ENCODE results near the gene PLD3.

Gene PLD3, protein sequence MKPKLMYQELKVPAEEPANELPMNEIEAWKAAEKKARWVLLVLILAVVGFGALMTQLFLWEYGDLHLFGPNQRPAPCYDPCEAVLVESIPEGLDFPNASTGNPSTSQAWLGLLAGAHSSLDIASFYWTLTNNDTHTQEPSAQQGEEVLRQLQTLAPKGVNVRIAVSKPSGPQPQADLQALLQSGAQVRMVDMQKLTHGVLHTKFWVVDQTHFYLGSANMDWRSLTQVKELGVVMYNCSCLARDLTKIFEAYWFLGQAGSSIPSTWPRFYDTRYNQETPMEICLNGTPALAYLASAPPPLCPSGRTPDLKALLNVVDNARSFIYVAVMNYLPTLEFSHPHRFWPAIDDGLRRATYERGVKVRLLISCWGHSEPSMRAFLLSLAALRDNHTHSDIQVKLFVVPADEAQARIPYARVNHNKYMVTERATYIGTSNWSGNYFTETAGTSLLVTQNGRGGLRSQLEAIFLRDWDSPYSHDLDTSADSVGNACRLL

DNA sequence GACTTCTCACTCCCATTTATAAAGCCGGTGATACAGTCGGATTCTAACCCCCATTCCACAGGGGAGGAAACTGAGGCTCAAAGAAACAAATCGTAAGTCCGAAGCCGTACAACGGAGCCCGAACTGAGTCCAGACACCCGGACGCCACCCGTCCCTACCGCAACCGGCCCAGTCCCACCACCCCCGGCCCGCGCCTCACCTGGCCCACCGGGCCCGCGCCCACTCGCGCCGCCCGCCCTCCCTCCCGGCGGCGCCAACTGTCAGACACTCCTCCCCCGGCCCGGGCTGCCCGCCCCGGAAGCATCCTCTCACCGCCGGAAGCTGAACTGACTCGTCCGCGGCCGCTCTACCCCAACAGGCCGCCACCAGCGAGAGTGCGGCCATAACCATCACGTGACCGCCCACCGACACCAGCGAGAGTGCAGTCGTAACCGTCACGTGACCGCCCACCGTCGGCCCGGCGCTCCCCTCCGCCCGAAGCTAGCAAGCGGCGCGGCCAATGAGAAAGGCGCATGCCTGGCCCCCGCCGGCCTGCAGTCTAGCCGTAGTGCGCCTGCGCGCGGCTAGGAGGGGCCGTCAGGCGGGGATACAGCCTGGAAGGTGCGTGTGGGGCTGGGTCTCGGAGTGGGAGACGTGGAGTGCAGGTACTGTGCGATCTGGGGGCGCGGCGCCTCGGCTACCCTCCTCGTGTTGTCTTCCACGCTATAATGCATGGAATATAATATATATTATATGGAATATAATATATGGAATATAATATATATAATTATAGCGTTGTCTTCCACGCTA is at the start of gene PLD3, which contains the start of gene C19orf47:
TSS of gene PLD3 (plus strand) at position 571 of the 789 bp plus-strand sequence. CDS start 17,789 bp downstream, outside the sequence.
TSS of gene C19orf47 (minus strand) at position 273 of the 789 bp plus-strand sequence. CDS start 6,540 bp downstream, outside the sequence.
- peak; percentile 97 to 99 for DNase-seq (ENCODE audit: low read depth in 2 of 2)

DNA sequence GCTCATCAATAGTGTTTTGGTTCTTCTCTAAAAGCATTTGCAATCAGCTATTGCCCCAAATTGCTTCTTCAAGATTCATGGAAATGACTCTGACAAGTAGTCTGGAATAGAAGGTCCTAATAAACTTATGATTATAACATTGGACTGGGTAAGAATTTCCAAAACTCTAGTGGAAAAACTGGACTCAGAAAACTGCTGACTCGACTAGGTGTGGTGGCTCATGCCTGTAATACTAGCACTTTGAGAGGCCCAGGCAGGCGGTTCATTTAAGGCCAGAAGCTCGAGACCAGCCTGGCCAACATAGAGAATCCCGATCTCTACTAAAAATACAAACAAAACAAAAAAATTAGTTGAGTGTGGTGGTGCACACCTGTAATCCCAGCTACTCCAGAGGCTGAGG is 47.8 kb upstream of the PLD3 start:
- DNase-seq (ENCODE audit: low read depth in 2 of 2), result no peak

DNA sequence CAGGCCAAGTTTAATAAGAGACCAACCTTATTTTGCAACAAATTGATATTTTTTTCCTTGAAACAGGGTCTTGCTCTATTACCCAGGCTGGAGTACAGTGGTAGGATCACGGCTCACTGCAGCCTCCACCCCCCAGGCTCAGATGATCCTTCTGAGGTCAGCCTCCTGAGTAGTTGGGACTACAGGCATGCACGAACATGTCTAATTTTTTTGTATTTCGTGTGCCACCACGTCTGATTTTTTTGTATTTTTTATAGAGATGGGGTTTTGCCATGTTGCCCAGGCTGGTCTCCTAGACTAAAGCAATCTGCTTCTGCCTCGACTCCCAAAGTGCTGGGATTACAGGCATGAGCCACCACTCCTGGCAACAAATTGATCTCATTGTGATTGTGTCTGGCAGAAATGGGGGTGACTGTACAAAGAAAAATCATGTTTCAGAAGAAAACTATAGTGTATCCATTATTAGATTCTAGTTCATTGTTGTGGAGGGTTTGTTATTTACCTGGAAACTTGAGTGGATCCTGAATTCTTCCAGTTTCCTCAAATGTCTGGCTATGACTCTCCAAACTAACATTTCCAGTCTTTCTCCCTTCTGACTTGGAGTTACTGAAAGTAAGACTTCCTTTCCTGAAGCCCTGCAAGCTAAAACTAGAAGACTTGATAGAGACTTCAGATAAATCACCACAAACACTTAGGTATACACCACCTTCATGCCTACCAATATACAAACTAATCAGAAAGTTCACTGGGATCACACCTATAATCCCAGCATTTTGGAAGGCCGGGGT is 46.1 kb upstream of the PLD3 start:
- no peak for DNase-seq (ENCODE audit: low read depth in 2 of 2)

DNA sequence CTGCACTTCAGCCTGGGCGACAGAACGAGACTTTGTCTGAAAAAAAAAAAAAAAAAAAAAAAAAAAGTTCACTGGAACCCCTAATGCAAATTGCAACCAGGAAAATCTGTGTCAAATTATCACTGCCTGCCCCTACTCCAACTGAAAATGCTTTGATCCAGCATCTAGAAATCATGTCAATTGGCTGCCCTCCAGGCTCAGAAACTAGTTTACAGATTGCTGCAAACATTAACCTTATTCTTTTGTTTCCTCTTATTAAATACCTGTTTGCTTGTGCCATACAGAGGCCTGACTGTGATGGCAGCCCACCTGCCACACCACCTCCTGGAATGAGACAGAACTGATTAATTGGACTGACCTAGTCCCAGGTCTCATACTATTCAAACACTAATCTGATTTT is 44.7 kb upstream of the PLD3 start:
- no peak for DNase-seq (ENCODE audit: low read depth in 2 of 2)

DNA sequence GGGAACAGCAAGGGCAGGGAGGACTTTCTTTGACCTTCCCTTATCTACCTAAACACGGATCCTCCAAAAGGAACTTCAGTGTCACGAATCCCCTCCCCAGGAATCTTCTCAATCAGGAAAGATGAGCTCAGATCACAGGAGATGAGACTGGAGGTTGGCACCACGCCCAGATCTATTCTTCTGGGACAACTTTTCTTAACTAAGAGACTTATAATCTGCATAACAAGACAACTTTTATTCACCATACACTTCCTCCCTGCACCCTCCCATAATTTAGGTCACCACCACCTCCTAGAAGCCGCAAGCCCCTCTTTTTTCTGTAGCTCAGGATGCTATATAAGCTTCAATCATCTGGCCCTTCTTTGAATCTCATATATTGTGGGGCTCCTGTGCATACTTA is 44.2 kb upstream of the PLD3 start:
- DNase-seq (ENCODE audit: low read depth in 2 of 2), result no peak

DNA sequence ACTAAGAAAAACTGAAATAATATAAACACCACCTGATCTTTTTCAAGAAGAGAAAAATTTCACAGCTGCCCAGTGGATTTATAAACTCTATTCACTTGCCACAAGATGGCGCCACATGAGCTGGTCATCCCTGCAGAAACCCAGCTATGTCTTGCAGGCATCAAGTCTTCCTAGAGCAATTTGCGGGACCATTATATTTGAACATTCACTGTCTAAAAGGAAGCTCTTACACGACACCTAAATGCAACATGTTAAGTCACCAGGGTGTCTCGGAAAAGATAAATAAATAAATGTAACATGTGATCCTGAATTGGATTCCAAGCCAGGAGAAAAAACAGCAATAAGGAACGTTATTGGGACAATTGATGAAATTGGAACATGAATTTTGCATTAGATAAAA is 43.1 kb upstream of the PLD3 start:
- DNase-seq (ENCODE audit: low read depth in 2 of 2), result peak; percentile 69 to 70

DNA sequence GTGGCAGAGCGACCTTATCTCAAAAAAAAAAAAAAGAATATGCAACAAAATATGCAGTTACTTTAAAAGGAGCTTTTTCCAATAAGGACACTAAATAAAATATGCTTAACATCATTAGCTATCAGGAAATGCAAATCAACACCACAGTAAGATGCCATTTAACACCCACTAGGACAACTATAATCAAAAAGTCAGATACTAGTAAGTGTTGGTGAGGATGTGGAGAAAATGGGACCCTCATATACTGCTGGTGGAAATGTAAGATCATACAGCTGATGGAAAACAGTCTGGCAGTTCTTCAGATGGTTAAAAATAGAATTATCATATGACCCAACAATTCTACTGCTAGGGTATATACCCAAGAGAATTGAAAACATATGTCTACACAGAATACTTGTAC is 38.8 kb upstream of the PLD3 start:
- DNase-seq (ENCODE audit: low read depth in 2 of 2), result no peak

DNA sequence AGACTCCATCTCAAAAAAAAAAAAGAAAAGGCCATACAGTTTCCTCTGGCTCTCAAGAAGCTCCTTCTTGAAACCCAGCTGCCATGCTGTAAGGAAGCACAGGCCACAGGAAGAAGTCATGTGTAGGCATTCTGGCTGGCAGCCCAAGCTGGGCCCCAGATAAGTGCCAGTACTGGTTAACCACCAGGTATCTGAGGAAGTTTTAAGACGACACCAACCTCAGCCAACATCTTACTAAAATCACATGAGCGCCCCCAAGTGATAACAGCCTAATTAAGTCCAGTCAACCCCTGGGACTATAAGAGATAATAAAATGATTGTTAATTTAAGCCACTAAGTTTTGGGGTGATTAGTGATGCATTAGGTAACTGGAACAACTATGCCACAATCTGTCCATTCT is 36.0 kb upstream of the PLD3 start:
- DNase-seq (ENCODE audit: low read depth in 2 of 2), result no peak

DNA sequence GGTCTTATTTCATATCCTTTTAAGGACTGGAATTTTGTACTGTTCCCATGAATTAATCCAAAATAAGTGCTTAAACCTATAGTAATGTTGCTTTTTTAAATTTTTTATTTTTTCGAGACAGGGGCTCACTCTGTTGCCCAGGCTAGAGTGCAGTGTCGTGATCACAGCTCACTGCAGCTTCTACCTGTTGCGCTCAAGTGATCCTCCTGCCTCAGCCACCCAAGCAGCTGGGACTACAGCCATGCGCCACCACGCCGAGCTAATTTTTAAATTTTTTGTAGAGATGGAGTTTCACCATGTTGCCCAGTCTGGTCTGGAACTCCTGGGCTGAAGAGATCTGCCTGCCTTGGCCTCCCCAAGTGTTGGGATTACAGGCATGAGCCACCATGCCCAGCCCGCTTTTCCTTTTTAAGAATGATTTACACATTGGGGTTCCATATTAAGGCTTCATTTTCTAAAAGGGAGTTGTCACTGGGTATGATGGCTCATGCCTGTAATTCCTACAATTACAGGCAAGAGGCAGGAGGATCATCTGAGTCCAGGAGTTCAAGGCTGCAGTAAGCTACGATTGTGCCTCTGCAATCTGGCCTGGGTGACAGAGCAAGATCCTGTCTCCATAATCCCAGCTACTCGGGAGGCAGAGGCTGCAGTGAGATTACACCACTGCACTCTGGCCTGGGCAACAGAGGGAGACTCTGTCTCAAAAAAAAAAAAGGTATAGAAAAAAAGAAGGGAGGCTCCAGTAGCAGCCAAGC is 35.1 kb upstream of the PLD3 start:
- no peak for DNase-seq (ENCODE audit: low read depth in 2 of 2)

DNA sequence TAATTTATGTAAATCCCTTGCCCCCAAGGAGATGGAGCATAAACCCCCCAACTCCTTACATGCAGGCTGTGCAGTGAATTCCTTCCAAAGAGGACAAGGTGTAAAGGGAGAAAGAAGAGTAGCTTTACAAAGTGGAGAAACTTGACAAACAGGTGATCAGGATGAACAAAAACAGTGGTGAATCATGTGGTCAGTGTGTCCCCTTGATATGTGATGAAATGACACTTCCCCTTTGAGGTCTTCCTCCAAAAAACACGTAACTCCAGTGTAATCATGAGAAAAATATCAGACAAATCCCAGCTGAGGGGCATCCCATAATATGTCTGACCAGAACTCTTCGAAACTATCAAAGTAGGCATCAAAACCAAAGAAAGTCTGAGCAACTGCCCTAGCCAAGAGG is 33.8 kb upstream of the PLD3 start:
- no peak for DNase-seq (ENCODE audit: low read depth in 2 of 2)

DNA sequence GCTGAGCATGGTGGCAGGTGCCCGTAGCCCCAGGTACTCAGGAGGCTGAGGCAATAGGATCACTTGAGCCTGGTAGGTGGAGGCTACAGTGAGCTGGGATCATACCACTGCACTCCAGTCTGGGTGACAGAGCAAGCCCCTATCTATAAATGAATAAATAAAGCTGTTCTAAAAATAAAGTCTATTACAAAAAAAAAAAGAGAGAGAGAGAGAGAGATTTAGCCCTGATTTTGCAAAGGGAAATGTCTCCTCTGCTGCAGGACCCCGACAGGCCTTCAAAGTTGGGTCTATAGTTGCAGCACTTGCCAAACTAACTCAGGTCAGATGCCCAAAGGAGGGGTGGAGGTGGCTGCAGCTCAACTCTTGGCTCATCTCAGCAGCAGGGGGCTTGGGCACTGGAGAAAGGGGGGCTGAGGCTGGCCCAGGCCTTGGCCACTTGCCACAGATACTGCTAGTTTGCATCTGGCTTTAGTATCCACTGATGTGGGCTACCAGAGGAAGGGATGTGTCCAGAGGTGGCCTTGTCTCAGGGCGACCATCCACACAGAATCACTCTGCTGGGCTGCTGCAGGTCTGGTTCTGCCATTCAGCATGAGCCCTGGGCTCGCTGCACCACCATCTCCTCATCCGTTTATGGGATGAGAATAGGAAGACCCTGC is 32.6 kb upstream of the PLD3 start:
- DNase-seq (ENCODE audit: low read depth in 2 of 2), result no peak

DNA sequence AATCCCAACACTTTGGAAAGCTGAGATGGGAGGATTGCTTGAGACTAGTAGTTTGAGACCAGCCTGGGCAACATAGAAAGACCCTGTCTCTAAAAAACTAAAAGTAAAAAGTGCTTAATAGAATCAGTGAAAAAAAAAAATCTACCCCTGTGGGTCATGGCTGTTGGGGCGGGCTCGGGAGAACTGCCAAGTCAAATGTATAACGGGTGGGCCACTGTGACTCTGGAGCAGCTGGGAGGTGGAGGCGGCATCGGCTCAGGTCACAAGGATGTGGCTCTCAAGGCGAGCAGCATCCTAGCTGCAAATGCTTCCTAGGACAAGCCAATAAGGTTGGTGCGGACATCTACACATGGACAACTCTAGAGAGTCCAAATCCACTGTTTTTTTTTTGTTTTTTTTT is 31.2 kb upstream of the PLD3 start:
- DNase-seq (ENCODE audit: low read depth in 2 of 2), result no peak

DNA sequence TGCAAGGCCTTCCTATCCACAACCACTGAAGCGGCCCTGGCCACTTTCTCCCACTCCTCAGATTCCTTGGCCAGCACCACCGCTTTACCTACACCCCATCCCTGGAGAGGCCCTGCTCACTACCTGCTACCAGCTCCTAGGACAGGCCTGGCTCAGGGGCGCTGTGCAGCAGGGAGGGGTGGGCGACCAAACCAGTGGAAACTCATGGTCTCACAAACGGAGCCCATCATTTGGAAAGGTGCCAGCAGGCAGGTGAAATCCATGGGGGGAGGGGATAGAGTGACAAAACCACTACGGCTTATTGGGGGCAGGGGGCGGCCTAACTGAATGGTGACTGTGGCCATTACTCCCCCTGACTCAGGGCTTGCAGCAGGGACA is 27.9 kb upstream of the PLD3 start:
- DNase-seq (ENCODE audit: low read depth in 2 of 2), result no peak

DNA sequence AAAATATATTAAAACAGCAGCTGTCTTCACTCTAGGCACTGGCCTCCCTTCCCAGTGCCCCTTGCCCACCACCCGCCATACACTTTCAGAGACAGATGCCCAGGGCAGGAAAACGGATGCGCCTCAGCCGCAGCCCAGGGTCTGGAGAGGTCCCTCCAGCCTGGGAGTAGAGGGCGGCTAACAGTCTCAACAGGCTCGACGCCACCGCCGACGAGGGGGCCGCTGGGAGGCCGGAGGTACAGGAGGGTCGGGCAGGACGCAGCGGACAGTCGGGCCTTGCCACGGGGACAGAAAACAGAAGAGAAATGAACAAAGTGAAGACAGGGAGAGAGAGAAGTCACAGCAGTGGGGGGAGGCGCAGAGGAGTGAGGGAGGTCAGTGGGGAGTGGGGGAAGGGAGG is 27.4 kb upstream of the PLD3 start:
- DNase-seq (ENCODE audit: low read depth in 2 of 2), result no peak

DNA sequence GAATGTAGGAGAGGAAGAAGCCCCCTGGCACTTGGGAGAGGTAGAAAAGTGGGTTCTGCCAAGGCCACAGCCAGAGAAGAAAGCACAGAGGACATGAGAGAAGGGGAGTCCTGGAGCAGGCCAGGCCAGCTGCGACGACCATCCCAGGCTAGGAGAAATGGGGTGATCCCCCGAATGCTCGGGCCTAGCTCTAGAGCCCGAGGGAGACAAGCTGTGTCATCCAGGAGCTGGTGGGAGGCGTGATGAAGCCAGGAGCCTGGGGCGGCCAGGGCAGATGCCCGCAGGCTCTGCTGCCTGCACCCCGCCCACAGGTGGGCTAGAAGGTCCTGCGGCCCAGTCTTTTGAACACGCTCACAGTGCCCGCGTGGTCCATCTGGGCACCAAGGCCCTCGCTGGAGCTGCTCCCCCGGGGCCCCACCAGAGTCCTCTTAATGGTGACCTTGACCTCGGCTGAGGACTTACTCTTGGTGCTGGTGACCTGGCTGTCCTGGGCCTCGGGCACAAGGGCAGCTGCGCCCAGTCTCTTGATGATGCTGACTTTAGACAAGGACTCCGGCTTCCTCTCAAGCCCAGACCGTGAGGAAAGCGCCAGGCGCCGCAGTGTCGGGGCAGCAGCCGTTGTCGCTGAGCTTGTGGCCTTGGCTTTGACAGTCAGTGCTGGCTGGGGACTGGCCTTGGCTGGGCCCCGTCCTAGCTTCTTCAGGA is 26.8 kb upstream of the PLD3 start:
- DNase-seq (ENCODE audit: low read depth in 2 of 2), result no peak

DNA sequence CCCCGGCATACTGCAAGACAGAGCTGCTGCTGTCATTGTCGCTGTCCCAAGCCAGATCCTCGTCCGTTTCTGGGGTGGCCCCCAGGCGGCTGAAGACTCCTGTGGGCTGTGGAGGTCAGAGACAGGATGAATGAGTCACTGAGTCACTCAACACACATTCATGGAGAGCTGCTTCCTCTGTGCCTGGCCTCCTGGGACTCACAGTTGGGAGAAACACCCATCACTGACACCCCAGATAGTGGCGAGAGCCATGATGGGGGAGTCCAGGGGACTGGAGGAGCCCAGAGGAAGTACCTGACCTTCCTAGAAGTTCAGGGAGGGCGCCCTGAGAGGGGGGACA is 26.3 kb upstream of the PLD3 start:
- DNase-seq (ENCODE audit: low read depth in 2 of 2), result no peak

DNA sequence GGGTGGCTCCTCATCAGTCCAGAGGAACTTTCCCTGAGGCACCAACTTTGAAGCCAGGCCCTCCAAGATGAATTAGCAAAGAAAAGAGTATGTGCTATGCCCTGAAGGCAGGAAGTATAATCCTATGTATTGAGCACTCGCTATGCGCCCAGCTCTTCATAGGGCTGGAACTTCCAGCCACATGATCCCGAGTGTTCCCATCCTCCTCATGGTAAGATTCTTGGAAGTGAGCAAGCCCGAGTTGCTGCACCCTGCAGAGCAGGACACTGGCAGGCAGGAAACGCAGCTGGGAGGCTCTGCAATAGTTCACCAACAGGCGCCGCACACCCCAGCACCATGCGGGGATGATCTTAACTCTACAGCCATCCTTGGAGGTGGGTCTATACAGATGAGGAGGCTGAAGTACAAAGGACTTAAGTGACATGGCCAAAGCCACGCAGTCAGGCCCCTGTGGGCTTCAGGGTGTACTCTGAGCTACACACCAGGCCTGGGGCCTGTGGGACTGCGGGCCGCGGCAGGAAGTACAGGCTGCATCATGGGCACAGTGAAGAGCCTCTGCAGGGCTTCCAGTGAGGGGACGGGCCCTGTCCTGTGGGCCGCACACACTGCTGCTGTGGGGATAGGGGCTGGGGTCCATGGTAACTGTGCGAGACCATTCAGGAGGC is 25.4 kb upstream of the PLD3 start:
- no peak for DNase-seq (ENCODE audit: low read depth in 2 of 2)

DNA sequence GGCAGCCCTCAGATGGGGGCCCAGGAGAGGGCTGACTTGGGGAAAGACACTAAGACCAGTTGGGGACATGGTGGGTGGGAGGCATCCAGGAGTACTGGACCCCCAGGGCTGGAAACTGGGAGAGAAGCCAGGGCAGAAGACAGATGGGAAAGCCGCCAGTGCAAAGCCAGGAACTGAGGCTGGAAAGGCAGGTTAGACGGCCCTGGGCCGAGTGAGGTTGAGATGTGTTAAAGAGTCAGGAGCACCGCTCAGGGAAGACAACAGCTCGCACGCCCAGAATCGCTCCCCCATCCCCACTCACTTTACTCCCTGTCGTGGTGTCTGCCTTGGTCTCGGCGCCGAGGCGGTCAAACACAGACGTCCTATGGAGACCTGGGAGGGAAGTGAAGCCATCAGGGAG is 24.8 kb upstream of the PLD3 start:
- DNase-seq (ENCODE audit: low read depth in 2 of 2), result no peak

DNA sequence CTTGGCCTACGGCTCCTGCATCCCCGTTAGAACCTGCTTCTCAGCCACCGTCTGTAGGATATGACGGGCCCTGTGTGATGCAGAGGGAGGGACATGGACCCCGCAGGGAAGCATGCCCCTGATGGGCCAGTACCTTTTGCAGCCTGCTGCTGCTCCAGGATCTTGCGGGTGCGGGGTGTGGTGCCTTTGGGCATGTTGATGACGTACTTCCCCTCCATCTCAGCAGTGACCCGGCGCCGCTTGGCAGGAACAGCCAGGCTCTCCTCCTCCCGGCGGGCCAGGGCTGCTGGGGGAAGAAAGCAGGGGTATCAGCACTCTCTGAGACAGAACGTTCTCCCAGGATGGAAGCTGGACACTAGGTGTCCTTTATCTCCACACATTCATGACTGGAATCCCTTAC is 22.3 kb upstream of the PLD3 start:
- DNase-seq (ENCODE audit: low read depth in 2 of 2), result no peak

DNA sequence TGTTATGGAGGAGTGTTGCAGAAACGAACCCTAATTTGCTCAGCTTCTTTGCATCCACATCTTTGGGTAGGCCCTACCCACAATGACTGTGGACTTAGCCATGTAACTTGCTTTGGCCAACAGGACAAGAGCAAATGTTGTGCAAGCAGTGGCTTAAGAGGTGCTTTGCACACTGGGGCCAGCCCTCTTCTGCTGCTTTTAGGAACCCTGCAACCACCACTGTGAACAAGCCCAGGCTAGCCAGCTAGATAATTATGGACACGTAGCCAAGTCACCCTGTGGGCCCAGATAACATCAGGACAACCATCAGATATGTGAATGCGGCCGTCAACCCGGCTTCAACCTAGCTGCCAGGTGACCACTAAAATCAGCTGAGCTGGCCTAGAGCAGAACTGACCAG is 17.4 kb upstream of the PLD3 start:
- no peak for DNase-seq (ENCODE audit: low read depth in 2 of 2)

Data from stimulated activated CD4-positive, alpha-beta T cell treated with anti-CD3 and anti-CD28 coated beads, Interleukin-4, amount 100 ng/mL, for 48 hours (primary cell).